Heart right ventricle (tissue), 16 donors: ENCODE measurements around the gene RCC2. TPM values are rescaled to one million over a fixed set of nuclear protein-coding genes. Genes with fewer than 3 reads are reported as not detected.
A peak's percentile ranks its signal among the peaks of the same experiment; 100 is the strongest.

Source experiments
- ATAC-seq, 8 donors: fragments of 200-7000 bp; cut with Tn5 transposase; one replicate each; pipeline ENCODE4 v1.9.1; 2020; ENCODE audit warnings: mild to moderate bottlenecking in 8 of 8, moderate library complexity in 8 of 8, moderate number of reproducible peaks in 1 of 8
- DNase-seq, 2 donors: peaks; one replicate each; pipeline ENCODE4 v3.0.0-alpha.2; 2020
- H3K27ac ChIP-seq, 10 donors: fragments of 200-600 bp; sonication (generic) in 2 of 10; one replicate each; pipeline versions ENCODE4 v1.5.0 to v1.8.0; 2020 to 2022; ENCODE audit warnings: mild to moderate bottlenecking in 3 of 10
- H3K27me3 ChIP-seq, 7 donors: fragments of 200-600 bp; one replicate each; pipeline ENCODE4 v1.8.0; 2021 to 2022; ENCODE audit warnings: mild to moderate bottlenecking in 2 of 7
- H3K36me3 ChIP-seq, 9 donors: fragments of 200-600 bp; sonication (generic) in 1 of 9; one replicate each; pipeline versions ENCODE4 v1.5.0 to v1.8.0; 2020 to 2022; ENCODE audit warnings: mild to moderate bottlenecking in 2 of 9
- H3K4me1 ChIP-seq, 9 donors: fragments of 200-600 bp; sonication (generic) in 1 of 9; one replicate each; pipeline versions ENCODE4 v1.5.0 to v1.8.0; 2020 to 2022; ENCODE audit warnings: mild to moderate bottlenecking in 4 of 9
- H3K4me3 ChIP-seq, 10 donors: fragments of 200-600 bp; sonication (generic) in 2 of 10; one replicate each; pipeline versions ENCODE4 v1.5.0 to v1.8.0; 2020 to 2022; ENCODE audit warnings: mild to moderate bottlenecking in 7 of 10, moderate library complexity in 2 of 10
- H3K9me3 ChIP-seq, 11 donors: fragments of 200-600 bp in 10 of 11; sonication (generic) in 2 of 11; one replicate each; pipeline versions ENCODE4 v1.5.0 to v1.8.0; 2013 to 2022; ENCODE audit warnings: mild to moderate bottlenecking in 2 of 11, control low read depth in 1 of 11, moderate library complexity in 1 of 11
- WGBS, 2 donors: extraction: QIAGEN DNeasy Blood & Tissue Kit; methylation state at CpG; one replicate each; pipeline ENCODE4 v1.1.7; 2013; ENCODE audit warnings: inconsistent platforms in 1 of 2; 5-methylcytosine and 5-hydroxymethylcytosine counted together
- intact Hi-C, 10 donors: fragments of 100-400 bp; cut with DNase I; formaldehyde crosslinking; loops; one replicate each; pipeline versions ENCODE4 v1.11.1 to v1.14.2; 2022
- polyA plus RNA-seq, 2 donors: library from polyadenylated mRNA; stranded (reverse); fragments of 200-250 nt; gene quantifications; one replicate each; pipeline ENCODE4 v1.2.3, GENCODE V29; 2013
- total RNA-seq, 10 donors: library from RNA; stranded (reverse); fragmentation: NEBNext Ultra II Directional in 3 of 10; extraction: Animal tissue kit (Norgen Biotek cat#: 25700) in 3 of 10; gene quantifications; one replicate each; pipeline versions ENCODE4 v1.2.1 to v1.2.4, GENCODE V29; 2021 to 2023
- TF ChIP-seq, protein P1 (sequence below), 9 donors: fragments of 200-600 bp; sonication (generic) in 2 of 9; IDR thresholded peaks; one replicate each; pipeline versions ENCODE4 v1.5.0 to v1.8.0; 2021 to 2022; ENCODE audit warnings: antibody characterized with exemption in 9 of 9, mild to moderate bottlenecking in 5 of 9, moderate library complexity in 1 of 9
- donor health status: Arrhythmogenic right ventricular cardiomyopathy.
- donor health status: ischemic (EF 13 %, LVEDD 7.1; RV severe dilation, severe dysfunction).
- donor health status: healthy with polysubstance abuse.
- donor health status: DM: no; HTN: yes; CAD: no.
- donor health status: DM: no; HTN: no; CAD: no.
- donor health status: ischemic (EF 25% LVEDD 6.9; RV normal size, moderate dysfunction).
- donor health status: ischemic (EF 25% LVEDD 5.7; RV mildly dilated, moderate dysfunction).
- donor health status: healthy.
- donor health status: DM: yes; HTN: yes; CAD: no.
- donor health status: Ischemic cardiomyopathy.
- donor health status: ischemic (EF 35%, LVEDD 5.7; RV mildly dilated, moderate dysfunction).
- donor health status: nonischemic (EF 11% LVEDD 7.7; RV severe dilation, severe dysfunction).
- donor health status: DM: yes; HTN: yes; CAD: no.
- donor health status: PGD.
- donor health status: ischemic (EF 29% LVEDD 5.4; RV normal size, mild dysfunction).
- donor health status: nonischemic (EF 23%, LVEDD 6.1; RV moderate dilation, normal function).

The RCC2 gene
- total and polyA plus RNA-seq, 12 donors, result 9.0 to 25.3 (median 11.4) TPM

DNA sequence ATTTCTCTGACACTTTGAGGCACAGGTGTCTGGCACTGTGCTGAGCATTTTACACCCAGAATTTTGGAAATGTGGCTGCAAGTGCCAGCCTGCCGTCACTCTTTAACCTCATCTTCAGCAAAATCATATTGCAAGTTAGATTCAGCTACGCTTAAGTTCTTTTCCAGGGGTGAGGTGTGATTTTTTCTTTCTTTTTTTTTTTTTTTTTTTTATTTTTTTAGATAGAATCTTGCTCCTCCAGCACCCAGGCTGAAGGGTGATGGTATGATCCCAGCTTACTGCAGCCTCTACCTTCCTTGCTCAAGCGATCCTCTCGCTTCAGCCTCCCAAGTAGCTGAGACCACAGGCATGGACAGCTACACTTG is 2.5 kb upstream of the RCC2 start:
- TF ChIP-seq, protein P1, sequence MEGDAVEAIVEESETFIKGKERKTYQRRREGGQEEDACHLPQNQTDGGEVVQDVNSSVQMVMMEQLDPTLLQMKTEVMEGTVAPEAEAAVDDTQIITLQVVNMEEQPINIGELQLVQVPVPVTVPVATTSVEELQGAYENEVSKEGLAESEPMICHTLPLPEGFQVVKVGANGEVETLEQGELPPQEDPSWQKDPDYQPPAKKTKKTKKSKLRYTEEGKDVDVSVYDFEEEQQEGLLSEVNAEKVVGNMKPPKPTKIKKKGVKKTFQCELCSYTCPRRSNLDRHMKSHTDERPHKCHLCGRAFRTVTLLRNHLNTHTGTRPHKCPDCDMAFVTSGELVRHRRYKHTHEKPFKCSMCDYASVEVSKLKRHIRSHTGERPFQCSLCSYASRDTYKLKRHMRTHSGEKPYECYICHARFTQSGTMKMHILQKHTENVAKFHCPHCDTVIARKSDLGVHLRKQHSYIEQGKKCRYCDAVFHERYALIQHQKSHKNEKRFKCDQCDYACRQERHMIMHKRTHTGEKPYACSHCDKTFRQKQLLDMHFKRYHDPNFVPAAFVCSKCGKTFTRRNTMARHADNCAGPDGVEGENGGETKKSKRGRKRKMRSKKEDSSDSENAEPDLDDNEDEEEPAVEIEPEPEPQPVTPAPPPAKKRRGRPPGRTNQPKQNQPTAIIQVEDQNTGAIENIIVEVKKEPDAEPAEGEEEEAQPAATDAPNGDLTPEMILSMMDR (IDR thresholded peaks at IDR 0.05), result no peak
- intact Hi-C loops, result loop anchor here in 1 of 10 donors (5.0 kb wide), 1 partner anchor 35 kb away; no protein-coding TSS in a partner anchor
- Histone ChIP-seq H3K27ac (no peak overlapping the region), H3K9me3 (no peaks in the 10 kb centered on the region), H3K36me3 (no peaks in the 10 kb centered on the region), H3K27me3 (no peaks in the 10 kb centered on the region), H3K4me3 (no peak overlapping the region), H3K4me1 (peaks cover 0 to 14% (median 11%) of the 10 kb centered on the region in 9 donors)
- ATAC-seq, result no peak
- no peak for DNase-seq
- WGBS, 2 donors, result 94 to 96% methylated on average over 4 of the region's 4 CpGs

DNA sequence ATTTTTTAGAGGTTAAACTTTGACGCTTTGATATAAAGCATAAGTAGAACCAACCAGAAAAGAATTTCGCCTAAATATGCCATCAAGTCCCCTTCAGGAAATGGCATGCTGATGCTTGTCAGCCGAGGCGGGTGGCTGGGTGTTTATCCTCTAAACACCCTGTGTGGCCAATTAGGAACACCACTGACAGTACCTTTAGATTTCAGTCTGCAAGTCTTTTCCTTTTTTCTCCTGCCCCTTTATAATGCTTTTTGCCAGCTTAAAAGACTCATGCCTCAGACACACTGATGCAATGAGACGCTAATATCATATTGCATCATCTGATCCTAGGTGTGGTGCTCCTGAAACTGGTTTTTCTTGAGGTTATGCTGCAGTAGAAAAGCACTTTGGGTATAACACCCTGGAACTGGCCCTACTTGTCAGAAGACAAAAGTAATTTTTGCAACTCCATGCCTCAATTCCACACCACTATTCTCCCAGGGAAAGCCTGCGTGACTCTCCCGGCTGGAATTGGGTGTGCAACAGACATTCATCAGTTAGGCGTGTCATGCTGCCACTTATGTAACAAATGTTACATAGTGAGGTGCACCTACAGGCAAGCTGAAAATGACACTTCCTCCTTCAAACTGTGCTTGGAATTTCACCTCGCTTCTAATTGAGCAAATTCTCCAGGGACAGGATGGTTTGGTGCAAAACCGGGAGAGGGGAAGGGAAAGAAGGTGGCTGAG is 2.0 kb upstream of the RCC2 start:
- 62 to 64% methylated on average over 10 of the region's 10 CpGs for WGBS, 2 donors
- ATAC-seq, result no peak
- no peaks in the 10 kb centered on the region for H3K9me3 ChIP-seq
- intact Hi-C loops, result loop anchor here in 1 of 10 donors (5.0 kb wide), 1 partner anchor 36 kb away; no protein-coding TSS in a partner anchor
- TF ChIP-seq, protein P1 (IDR thresholded peaks at IDR 0.05), result no peak
- no peaks in the 10 kb centered on the region for H3K36me3 ChIP-seq
- no peak overlapping the region for H3K27ac ChIP-seq
- DNase-seq, result no peak
- H3K4me1 ChIP-seq, result peaks cover 0 to 20% (median 16%) of the 10 kb centered on the region in 9 donors
- H3K27me3 ChIP-seq, result no peaks in the 10 kb centered on the region
- H3K4me3 ChIP-seq, result no peak overlapping the region

DNA sequence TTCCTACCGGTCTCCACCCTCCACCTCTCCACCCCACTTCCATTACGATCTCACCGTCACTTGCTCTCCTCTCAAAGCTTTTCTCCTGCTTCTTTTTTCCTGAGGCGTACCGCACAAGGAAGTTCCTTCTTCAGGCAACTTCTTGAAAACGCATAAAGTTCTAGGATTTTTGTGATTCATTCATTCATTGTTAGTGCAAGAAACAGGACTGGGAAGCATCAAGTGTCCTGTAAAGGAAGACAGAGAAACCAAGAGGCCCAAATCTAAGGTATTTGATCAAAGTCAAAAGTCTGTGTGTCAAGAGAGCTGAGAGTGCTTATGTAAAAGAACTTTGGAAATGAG is 1.3 kb upstream of the RCC2 start:
- no peak overlapping the region for H3K4me3 ChIP-seq
- no peak for ATAC-seq
- peaks cover 0 to 5% (median 0%) of the 10 kb centered on the region in 9 donors for H3K36me3 ChIP-seq
- H3K9me3 ChIP-seq, result no peaks in the 10 kb centered on the region
- DNase-seq, result no peak
- TF ChIP-seq, protein P1 (IDR thresholded peaks at IDR 0.05), result no peak
- no peak overlapping the region for H3K27ac ChIP-seq
- peaks cover 0 to 25% (median 21%) of the 10 kb centered on the region in 9 donors for H3K4me1 ChIP-seq
- H3K27me3 ChIP-seq, result no peaks in the 10 kb centered on the region
- intact Hi-C loops, result loop anchor here in 1 of 10 donors (5.0 kb wide), 1 partner anchor 37 kb away; no protein-coding TSS in a partner anchor
- 80 to 81% methylated on average over 6 of the region's 6 CpGs for WGBS, 2 donors

DNA sequence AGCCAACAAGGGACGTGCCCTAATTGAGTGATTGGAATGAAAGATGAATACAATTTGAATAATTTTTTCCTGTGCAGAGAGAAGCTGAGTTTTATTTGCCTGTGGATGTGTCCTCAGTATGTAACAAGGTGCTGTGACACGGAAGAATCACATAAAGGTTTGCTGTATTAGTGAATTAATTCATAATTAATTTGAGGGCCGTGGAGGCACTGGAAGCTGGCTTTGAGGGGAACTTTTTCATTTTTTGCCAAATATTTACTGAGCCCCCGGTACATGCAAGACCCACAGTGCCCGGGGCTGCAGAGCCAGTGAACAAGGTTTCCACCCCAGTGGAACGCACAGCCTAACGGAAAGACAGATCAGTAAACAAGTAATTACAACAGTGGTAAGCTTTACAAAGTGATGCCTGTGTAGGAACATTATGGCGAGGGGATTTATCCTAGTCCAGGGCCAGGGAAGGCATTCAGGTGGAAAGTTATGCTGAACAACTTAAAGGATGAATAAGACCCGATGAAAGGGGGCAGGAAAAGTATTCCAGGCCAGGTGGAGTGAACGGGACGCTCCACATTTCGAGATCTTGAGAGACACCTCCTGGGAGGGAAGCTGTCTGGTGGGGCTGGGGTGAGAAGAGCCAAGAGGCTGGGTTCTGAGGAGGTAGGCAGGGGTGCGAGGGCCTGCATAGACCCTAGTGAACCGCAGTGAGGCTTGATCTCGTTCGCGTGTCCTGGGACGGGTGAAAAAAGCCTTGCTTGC is 773 bp upstream of the RCC2 start:
- Histone ChIP-seq H3K36me3 (peaks cover 0 to 5% (median 0%) of the 10 kb centered on the region in 9 donors), H3K4me1 (peaks cover 0 to 26% (median 21%) of the 10 kb centered on the region in 9 donors), H3K27me3 (no peaks in the 10 kb centered on the region), H3K9me3 (no peaks in the 10 kb centered on the region), H3K27ac (peak overlapping the region in 9 of 10 donors; percentile 59 to 85 (median 79)), H3K4me3 (peak overlapping the region in 8 of 10 donors; percentile 27 to 92 (median 76))
- no peak for ATAC-seq
- intact Hi-C loops, result loop anchor here in 1 of 10 donors (5.0 kb wide), 1 partner anchor 37 kb away; no protein-coding TSS in a partner anchor
- no peak for DNase-seq
- TF ChIP-seq, protein P1 (IDR thresholded peaks at IDR 0.05), result no peak
- 66 to 68% methylated on average over 18 of the region's 18 CpGs for WGBS, 2 donors
